B cell (primary cell): ENCODE measurements around the gene FBLN2.

ENCODE experiments used
- CTCF ChIP-seq: fragments of 200-600 bp; IDR thresholded peaks from one replicate; pipeline ENCODE4 v1.8.0; 2022; ENCODE audit warnings: antibody characterized with exemption, mild to moderate bottlenecking
- EZH2 ChIP-seq: IDR thresholded peaks from 2 replicates; pipeline ENCODE4 v1.6.1; 2012; ENCODE audit warnings: borderline replicate concordance, low read depth, mild to moderate bottlenecking, moderate library complexity, low read length; ENCODE audit not compliant: insufficient read depth, poor library complexity, severe bottlenecking

DNA sequence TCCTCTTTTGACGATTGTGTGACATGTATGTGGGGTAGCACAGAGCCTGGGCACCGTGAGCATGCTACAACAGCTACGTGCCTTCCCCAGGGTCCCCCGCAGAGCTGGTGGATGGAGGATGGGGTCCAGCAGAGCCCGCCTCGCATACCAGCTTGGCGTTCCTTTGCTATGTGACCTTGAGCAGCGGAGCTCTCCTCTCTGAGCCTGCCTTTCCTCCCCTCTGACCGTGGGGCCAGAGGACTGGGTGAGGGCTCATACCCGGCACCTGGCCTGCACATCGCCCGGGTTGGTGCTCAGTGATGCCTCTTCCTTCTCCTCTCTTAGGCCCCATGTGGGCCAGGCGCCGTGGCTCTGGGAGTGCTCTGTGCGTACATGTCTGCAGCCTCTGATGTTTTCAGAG lies 73.4 kb downstream of the FBLN2 start:
- no peak for TF ChIP-seq EZH2
- no peak for TF ChIP-seq CTCF
